ENCODE results near the gene LIPC.

LIPC gene

GRCh38 chr15:58555162-58556027, 123.6 kb downstream of the LIPC start:
- peak; percentile 39 for DNase-seq (ENCODE audit: low spot score)

DNA sequence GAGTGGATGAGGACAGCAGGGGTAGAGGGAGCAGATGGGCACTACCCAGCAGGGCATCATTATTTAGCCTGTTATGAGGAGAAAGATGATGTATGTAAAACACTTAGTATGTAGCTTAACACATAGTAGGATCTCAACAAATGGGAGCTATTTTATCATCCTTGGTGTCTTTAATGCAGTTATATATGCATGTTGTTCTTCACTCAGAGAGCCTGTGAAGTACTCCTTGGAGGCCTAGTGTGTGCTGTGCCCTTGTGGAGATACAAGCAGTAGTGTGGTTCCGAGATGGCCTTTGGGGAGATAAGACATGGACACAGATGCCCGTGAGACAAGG, 124.2 kb downstream of the LIPC start:
- no peak for DNase-seq (ENCODE audit: low spot score)

DNA sequence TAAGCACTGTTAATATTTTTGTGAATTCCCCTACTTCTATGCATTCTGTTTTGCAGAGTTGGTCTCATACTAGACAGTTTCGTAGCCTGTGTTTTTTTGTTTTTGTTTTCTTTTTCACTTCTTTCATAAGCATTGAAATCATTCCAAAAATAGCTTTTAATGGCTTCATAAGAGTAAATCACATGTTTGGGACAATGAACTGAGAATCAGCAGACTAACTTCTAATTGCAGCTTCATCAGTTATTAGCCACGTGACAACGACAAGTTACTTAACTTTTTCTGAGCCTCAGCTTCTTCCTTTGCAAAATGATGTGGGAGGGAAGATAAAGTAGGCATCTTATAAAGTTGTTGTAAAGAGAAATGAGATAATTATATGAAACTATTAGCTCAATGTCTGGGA, 124.8 kb downstream of the LIPC start:
- no peak for DNase-seq (ENCODE audit: low spot score)

- no peak for DNase-seq (ENCODE audit: low spot score)
Measured at GRCh38 chr15:58558777-58559176, 127.0 kb downstream of the LIPC start.

DNA sequence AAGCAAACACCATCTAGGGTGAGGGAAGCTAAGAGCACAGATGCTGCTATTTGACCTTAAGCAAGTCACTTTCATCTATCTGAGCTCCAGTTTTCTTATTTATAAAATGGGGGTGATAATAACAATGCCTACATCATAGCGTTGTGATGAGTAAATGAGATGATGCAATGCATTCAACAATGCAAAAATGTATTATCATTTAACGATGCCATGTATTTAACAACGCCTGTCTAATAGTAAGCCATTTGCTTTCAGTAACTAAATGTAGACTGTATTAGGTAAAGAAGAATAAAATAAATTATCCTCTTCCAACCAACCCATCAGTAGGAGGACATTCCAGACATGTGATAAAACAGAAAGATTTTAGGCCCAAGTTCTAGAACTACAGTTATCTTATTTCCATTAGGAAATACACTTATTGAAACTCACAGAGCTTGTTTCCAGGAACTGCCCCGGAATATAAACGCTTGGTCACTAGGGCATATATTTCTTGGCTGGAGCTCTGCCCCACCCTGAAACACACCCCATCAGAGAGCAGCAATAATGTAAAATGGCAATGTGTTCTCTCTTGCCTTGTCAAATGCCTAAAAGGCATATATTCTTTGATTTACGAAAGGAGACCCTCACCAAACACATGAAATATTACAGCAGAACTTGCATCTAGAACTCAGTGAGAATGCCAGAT, 128.3 kb downstream of the LIPC start:
- no peak for DNase-seq (ENCODE audit: low spot score)

DNA sequence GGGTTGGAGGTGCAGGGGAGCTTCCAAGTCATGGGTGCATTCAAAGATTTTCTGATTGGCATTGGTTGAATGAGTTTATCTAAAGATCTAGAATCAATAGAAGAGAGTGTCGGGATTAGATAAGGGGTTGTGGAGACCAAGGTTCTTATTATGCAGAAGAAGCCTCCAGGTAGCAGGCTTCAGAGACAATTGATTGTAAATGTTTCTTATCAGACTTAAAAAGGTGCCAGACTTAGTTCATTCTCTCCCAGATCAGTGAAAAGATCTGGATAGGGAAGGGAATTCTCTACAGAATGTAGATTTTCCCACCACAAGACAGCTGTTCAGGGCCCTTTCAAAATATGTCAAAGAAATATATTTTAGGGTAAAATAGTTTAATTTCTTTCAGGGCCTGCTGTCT, 129.5 kb downstream of the LIPC start:
- no peak for DNase-seq (ENCODE audit: low spot score)

DNA sequence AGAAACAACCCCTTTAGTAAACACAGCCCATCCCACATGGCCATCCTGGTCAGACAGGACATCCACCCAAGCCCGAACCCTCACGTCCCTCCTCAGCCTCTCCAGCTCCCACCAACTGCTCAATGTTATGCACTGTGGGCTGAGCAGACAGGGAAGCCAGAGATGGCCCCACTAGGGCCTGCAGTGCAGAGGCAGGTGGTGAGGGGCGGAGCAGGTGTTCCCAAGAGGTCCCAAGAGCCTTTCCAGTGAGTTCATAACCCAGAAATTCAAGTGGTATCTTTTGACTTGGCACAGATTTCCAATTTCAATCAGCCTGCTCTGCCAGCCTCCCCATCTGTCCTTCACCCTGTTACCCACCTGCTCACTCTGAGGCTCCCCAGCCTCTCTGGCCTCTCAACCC, 130.3 kb downstream of the LIPC start:
- no peak for DNase-seq (ENCODE audit: low spot score)

- no peak for DNase-seq (ENCODE audit: low spot score)
Measured at GRCh38 chr15:58564981-58565380, 133.2 kb downstream of the LIPC start.

DNA sequence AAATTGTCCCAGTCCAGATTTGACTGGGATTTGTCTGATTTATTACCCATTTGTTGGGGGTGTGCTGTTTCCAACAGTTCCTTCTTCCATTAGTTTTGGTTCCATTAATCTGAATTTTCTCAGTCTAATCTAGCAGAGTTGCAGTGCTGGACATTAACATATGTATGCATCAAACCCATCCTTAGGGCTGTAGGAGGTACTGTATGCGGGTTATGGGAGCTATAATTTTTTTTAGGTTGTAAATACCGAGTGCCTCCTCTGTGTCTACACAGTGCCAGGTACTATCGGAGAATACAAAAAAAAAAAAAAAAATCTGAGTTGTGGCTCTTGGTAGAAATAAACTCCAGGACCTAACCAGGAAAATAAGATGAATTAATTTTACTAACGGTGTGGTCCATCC, 133.8 kb downstream of the LIPC start:
- no peak for DNase-seq (ENCODE audit: low spot score)

DNA sequence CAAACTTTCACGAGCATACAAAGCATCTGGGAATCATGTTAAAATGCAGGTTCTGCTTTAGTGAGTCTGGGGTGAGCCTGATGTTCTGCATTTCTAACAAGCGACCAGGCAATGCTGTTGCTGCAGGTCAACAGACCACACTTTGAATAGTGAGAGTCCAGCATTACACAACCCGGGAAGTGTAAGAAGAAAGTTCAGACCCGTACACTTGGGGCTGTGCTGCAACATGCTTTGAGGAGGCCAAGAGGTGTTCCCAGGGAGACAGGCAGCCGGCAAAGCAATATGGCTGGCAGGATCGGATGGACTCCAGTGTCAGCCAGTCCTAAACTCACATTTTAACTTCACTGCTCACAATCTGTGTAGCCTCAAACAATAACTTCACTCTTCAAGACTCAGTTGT, 134.2 kb downstream of the LIPC start:
- DNase-seq (ENCODE audit: low spot score): no peak

DNA sequence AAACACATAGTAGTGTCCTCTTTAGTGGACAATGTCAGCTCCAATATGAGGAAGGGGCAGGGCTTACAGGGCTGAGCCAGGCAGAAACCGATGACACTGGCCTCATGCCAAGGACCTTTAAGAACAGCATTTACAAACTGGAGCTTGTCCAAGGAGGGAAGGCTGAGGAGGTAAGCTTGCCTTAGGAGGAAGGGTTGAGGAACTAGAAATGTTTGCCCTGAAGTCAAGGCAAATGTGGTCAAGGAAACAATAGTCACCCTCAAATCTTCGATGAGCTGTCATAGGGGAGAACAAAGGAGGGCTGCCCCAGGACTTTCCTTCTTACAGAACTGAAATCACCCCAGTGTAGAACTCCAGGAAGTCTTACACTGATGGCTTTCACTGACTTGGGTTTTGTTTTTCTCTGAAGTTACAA, 136.4 kb downstream of the LIPC start:
- no peak for DNase-seq (ENCODE audit: low spot score)

DNA sequence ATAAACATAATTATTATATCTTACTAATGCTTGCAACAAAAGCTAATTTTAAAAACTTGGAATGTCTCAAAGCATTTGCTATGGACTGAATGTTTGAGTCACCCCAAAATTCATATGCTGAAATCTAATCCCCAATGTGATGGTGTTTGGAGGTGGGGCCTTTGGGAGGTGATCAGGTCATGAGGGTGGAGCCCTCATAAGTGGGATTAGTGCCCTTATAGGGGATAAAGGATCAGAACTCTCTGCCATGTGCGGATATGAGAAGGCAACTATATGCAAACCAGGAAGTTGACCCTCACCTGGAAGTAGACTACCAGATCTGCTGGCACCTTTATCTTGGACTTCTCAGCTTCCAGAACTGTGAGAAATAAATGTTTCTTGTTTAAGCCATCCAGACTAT, 137.7 kb downstream of the LIPC start:
- no peak for DNase-seq (ENCODE audit: low spot score)

- DNase-seq (ENCODE audit: low spot score): no peak
Measured at GRCh38 chr15:58571491-58571890, 139.7 kb downstream of the LIPC start.

DNA sequence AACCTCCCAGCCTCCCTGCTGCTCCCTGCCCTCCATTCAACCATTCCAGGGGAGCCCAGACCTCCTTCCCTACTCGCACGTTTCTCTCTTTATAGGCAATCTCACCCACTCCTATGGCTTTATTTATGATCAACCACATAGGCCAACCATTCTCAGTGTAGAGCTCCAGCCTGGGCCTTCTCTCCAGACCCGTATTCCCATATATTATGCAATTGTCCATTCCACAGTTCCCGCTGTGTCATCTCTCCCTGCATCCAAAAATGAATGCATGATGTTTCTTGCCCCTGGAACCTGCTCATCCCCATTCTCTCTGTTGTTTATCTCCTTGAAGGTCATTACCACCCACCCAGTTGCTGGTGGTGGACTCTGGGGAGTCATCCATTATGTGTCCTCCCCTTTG, 140.7 kb downstream of the LIPC start:
- DNase-seq (ENCODE audit: low spot score): no peak

- no peak for DNase-seq (ENCODE audit: low spot score)
Measured at GRCh38 chr15:58573270-58573669, 141.5 kb downstream of the LIPC start.

DNA sequence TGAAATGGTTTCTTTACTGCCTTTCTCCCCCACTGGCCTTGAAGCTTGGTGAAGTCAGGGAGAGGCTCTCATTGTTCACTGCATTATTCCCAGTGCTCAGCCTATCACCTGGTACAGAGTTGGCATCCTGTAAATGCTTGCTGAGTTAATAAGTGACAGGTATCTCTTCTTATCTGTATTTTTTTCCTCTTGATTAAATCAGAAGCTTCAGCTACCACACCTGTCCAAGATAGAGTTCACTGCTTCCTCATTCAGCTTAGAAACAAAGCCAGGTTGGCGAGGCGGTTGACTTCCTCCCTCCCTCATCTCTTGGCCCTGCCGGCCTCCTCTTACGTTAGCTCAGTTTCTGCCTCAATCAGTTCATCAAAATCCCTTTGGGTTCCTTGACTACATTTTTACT, 142.8 kb downstream of the LIPC start:
- DNase-seq (ENCODE audit: low spot score): no peak

GRCh38 chr15:58575045-58575786, 143.4 kb downstream of the LIPC start:
- DNase-seq (ENCODE audit: low spot score): no peak

DNA sequence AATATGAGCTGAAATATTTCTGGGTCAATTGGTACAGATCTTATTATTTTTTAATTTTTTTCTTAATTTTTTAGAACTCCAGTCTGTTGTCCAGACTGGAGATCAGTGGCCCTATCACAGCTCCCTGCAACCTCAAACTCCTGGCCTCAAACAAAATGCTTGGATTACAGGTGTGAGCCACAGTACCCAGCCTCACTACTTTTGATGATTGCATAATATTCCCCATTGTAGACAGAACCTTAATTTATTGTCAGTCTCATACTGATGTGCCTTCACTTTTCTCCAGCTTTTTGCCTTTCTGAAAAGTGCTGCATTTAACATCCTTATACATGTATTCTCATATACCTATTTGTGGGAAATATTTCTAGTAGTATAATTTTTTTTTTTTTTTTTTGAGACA, 144.9 kb downstream of the LIPC start:
- no peak for DNase-seq (ENCODE audit: low spot score)

DNA sequence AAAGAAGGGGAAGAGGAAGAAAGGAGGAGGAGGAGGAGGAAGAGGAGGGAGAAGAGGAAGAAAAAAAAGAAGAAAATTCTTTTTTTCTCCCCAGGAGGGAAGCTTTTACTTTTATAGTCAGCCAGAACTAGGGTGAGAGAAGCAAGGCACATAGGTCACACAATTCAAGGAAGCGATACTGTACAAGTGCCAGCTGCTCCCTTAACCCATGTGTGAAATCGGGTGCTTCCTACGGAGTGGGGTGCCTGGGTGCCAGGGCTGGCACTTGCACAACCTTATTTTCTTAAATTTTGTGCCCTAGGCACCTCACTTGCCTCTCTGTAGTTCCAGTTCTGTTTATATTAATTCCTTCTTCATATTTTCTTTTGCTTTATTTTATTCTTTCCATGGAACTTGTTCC, 150.4 kb downstream of the LIPC start:
- no peak for DNase-seq (ENCODE audit: low spot score)

GRCh38 chr15:58583171-58583908, 151.5 kb downstream of the LIPC start:
- no peak for DNase-seq (ENCODE audit: low spot score)

DNA sequence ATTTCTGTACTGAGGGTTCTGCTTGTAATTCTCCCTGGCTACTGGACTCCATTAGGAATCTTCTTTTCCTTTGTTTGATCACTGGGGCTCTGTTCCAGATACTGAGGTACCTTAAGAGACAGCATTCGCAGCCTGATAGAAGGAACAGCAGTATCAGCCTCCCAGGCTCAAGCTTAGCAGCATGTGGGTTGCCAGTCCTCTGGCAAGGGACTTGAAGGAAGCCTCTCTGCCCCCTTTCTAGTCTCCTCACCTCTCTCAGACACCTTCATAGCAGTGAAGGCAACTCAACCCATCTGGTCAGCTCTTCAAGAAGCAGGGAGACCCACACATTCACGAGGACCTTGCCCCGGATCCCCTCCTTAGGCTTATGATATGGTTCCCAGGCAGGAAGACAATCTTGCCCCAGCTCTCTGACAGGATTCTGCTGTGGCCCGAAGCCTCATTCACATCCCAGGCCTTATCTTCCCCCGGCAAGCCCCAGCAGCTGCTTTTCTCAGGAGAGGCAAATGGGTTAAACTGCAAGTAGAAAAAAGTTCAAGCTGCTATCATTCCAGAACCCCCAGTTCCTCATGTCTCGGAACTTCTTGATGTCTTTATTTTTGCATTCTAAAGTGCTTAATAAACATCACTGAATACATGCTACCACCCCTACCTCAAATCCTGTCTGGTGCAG, 153.1 kb downstream of the LIPC start:
- no peak for DNase-seq (ENCODE audit: low spot score)
